Caco-2 (cell line): ENCODE results near the gene RUNX1. TPM values are rescaled to one million over a fixed set of nuclear protein-coding genes. Genes with fewer than 3 reads are reported as not detected.

ENCODE experiments used
- BruUV-seq: library from RNA; stranded (reverse); fragments of 400-500 nt; replicated peaks from 2 replicates; lab custom pipeline; 2021; lab: Mats Ljungman, UMichigan
- CTCF ChIA-PET: fragments of 300-600 bp; sonication (Branson Sonifier 250); formaldehyde crosslinking; loops from one replicate; lab custom pipeline; 2022; ENCODE audit warnings: antibody characterized with exemption; lab: Charles Lee
- POLR2A ChIA-PET: fragments of 300-600 bp; sonication (Branson Sonifier 250); formaldehyde crosslinking; loops from one replicate; lab custom pipeline; 2022; ENCODE audit warnings: antibody characterized with exemption; lab: Charles Lee
- DNase-seq, 2 experiments: peaks; one replicate each; pipeline versions ENCODE4 v3.0.0 to v3.0.0-alpha.2; 2020 to 2022
- H3K27me3 ChIP-seq: replicated peaks from 2 replicates; pipeline ENCODE4 v1.6.0; 2011; ENCODE audit warnings: low read length; ENCODE audit not compliant: control insufficient read depth, insufficient read depth
- H3K36me3 ChIP-seq: 2 replicates; pipeline ENCODE4 v1.5.1; 2011; ENCODE audit warnings: low read length; ENCODE audit not compliant: control insufficient read depth, insufficient read depth
- H3K4me1 ChIP-seq: fragments of 250-450 bp; sonication (Bioruptor Pico); 2 replicates; pipeline ENCODE4 v1.5.1; 2020; ENCODE audit warnings: mild to moderate bottlenecking
- H3K4me3 ChIP-seq: 2 replicates; pipeline ENCODE4 v1.5.1; 2011; ENCODE audit warnings: low read depth, mild to moderate bottlenecking, control low read depth, low read length
- H3K9me3 ChIP-seq: fragments of 250-450 bp; sonication (Bioruptor Pico); 2 replicates; pipeline ENCODE4 v1.5.1; 2020; ENCODE audit warnings: mild to moderate bottlenecking, moderate library complexity
- H3K27ac Mint-ChIP-seq: one replicate; pipeline ENCODE4 v1.8.0; 2022; ENCODE audit warnings: mixed read lengths; ENCODE audit not compliant: unreplicated experiment
- H3K27me3 Mint-ChIP-seq: one replicate; pipeline ENCODE4 v1.8.0; 2022; ENCODE audit warnings: mixed read lengths; ENCODE audit not compliant: insufficient read depth, unreplicated experiment
- H3K36me3 Mint-ChIP-seq: one replicate; pipeline ENCODE4 v1.8.0; 2022; ENCODE audit warnings: mild to moderate bottlenecking, mixed read lengths; ENCODE audit not compliant: insufficient read depth, unreplicated experiment
- H3K4me1 Mint-ChIP-seq: one replicate; pipeline ENCODE4 v1.8.0; 2022; ENCODE audit warnings: low read depth, mixed read lengths; ENCODE audit not compliant: unreplicated experiment
- H3K4me3 Mint-ChIP-seq: one replicate; pipeline ENCODE4 v1.8.0; 2022; ENCODE audit warnings: mild to moderate bottlenecking, moderate library complexity, mixed read lengths; ENCODE audit not compliant: unreplicated experiment
- H3K9me3 Mint-ChIP-seq: one replicate; pipeline ENCODE4 v1.8.0; 2022; ENCODE audit warnings: mixed read lengths; ENCODE audit not compliant: unreplicated experiment
- CTCF ChIP-seq, 2 experiments: fragments of 200-600 bp in 1 of 2; IDR thresholded peaks; 1 replicate in 1 of 2; 2 replicates in 1 of 2; pipeline versions ENCODE4 v1.5.1 to v1.8.0; 2011 to 2022; ENCODE audit warnings: antibody characterized with exemption in 1 of 2, control low read depth in 1 of 2, inconsistent platforms in 1 of 2, low read depth in 1 of 2, low read length in 1 of 2, mild to moderate bottlenecking in 1 of 2, moderate library complexity in 1 of 2; ENCODE audit not compliant: insufficient read depth in 1 of 2, severe bottlenecking in 1 of 2, unreplicated experiment in 1 of 2
- intact Hi-C: fragments of 100-400 bp; cut with micrococcal nuclease; formaldehyde crosslinking; loops from one replicate; pipeline ENCODE4 v1.10.0; 2022; ENCODE audit not compliant: unreplicated experiment
- total RNA-seq: library from RNA; stranded (reverse); gene quantifications from 2 replicates; pipeline ENCODE4 v1.2.3, GENCODE V29; 2022

RUNX1 gene
- total RNA-seq, 1 experiment from 2014 or later = 11.7 TPM

DNA sequence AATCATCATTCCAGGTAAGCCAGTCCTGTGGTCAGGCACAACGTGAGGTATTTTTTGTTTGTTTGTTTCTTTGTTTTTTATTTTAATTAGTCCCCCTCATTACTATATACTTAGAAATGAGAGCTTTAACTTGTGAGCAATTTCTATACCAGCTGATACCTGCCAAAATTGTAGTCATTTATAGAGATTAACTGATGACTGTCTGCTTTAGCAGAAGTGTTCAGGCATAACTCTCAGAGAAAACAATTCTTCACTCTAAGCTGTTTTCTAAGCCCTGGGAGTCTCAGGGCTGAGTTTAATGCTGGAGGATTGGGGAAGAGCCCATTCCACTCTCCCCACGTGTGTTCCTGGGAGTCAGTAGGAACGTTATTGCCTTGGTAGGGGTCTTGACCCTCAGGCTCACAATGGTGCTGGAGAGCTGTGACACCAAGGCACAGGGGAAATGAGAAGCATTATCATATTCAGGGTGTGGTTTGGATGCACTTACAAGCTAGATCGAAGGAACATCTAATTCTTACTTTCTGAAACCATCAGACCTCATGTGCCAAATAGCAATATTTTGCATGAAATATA is 212.1 kb downstream of the RUNX1 start:
- peaks cover 5% of the 10 kb centered on the region for H3K36me3 Mint-ChIP-seq
- no peaks in the 10 kb centered on the region for H3K36me3 ChIP-seq
- H3K4me3 Mint-ChIP-seq = no peak overlapping the region
- H3K4me1 Mint-ChIP-seq = no peaks in the 10 kb centered on the region
- ChIA-PET POLR2A (no interaction called here), CTCF (no interaction called here)
- no peaks in the 10 kb centered on the region for H3K9me3 ChIP-seq
- H3K27me3 ChIP-seq = no peaks in the 10 kb centered on the region
- BruUV-seq = no TSS peak
- H3K9me3 Mint-ChIP-seq = no peaks in the 10 kb centered on the region
- no peaks in the 10 kb centered on the region for H3K27me3 Mint-ChIP-seq
- H3K27ac Mint-ChIP-seq = no peak overlapping the region
- no peaks in the 10 kb centered on the region for H3K4me1 ChIP-seq
- TF ChIP-seq CTCF (IDR thresholded peaks at IDR 0.05; ENCODE audit: insufficient read depth in 1 of 2, low read depth in 1 of 2, low read length in 1 of 2, severe bottlenecking in 1 of 2, unreplicated experiment in 1 of 2) = no peak
- no peak overlapping the region for H3K4me3 ChIP-seq
- intact Hi-C loops = no loop called here
- DNase-seq = no peak

DNA sequence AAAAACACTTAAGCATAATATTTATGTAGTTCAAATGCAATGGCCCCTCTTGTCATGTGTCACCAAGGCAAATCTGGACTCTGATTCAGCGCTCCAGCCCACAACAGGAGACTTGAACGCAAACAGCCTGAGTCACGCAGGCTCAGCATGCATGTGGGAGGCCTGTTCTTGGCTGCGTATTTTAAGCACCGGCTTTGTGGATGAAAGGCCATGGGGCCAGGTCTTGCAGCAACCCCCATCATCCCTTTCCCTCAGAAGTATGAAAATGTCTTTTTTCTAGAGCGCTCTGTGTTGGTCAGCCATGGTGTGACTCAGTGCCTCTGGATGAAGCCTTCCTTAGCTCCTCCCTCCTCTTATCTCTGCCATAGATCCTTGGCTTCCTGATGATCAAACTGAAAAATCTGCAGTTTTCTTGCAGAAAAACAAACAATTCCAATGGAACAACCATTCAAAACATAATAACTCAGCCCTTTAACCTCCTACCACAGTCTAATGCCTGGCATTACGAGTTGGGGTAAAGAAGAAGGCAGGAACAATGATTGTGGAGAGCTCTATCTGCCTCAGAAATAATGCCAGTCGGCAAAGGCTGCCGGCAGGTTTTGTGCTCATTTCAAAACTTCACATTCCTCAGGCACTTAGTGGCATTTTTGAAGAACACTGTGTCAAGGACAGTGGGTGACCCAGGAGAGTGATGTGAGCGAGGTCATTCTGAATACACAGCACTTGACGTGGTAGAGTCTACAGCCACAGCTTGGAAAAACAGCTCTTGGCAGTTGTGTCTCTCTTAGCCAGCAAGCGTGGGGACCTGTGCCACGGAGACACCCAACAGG is 212.8 kb downstream of the RUNX1 start:
- H3K9me3 ChIP-seq = no peaks in the 10 kb centered on the region
- no peak overlapping the region for H3K4me3 ChIP-seq
- POLR2A ChIA-PET = no interaction called here
- Mint-ChIP-seq H3K4me1 (no peaks in the 10 kb centered on the region), H3K27me3 (no peaks in the 10 kb centered on the region), H3K9me3 (no peaks in the 10 kb centered on the region), H3K4me3 (no peak overlapping the region), H3K36me3 (peaks cover 5% of the 10 kb centered on the region), H3K27ac (no peak overlapping the region)
- no peaks in the 10 kb centered on the region for H3K27me3 ChIP-seq
- CTCF ChIA-PET = no interaction called here
- intact Hi-C loops = no loop called here
- H3K4me1 ChIP-seq = no peaks in the 10 kb centered on the region
- no peak for TF ChIP-seq CTCF (IDR thresholded peaks at IDR 0.05; ENCODE audit: insufficient read depth in 1 of 2, low read depth in 1 of 2, low read length in 1 of 2, severe bottlenecking in 1 of 2, unreplicated experiment in 1 of 2)
- no peak for DNase-seq
- BruUV-seq = no TSS peak
- H3K36me3 ChIP-seq = no peaks in the 10 kb centered on the region

DNA sequence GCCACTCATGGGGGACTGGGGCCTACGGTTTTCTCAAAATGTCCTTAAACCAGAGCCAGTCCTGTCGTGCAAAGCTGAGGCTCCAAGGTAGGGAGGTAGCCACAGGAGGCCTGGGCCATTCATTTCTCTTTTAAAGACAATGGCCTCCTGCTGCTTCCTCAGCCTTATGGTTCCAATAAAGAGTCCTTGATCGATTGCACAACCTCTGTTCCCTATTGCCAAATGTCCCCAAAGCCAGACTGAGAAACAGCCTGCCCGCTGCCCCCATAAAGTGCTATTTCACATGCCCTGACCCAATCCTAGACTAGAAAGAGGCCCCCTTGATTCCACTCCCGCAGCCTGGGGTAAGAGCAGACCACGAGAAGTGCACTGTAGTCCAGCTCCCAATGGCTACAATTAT is 213.6 kb downstream of the RUNX1 start:
- Mint-ChIP-seq H3K27me3 (no peaks in the 10 kb centered on the region), H3K4me1 (no peaks in the 10 kb centered on the region), H3K36me3 (peaks cover 2% of the 10 kb centered on the region), H3K9me3 (no peaks in the 10 kb centered on the region), H3K27ac (no peak overlapping the region), H3K4me3 (no peak overlapping the region)
- TF ChIP-seq CTCF (IDR thresholded peaks at IDR 0.05; ENCODE audit: insufficient read depth in 1 of 2, low read depth in 1 of 2, low read length in 1 of 2, severe bottlenecking in 1 of 2, unreplicated experiment in 1 of 2) = no peak
- Histone ChIP-seq H3K36me3 (no peaks in the 10 kb centered on the region), H3K27me3 (no peaks in the 10 kb centered on the region), H3K4me1 (no peaks in the 10 kb centered on the region), H3K9me3 (no peaks in the 10 kb centered on the region), H3K4me3 (no peak overlapping the region)
- POLR2A ChIA-PET = no interaction called here
- intact Hi-C loops = no loop called here
- CTCF ChIA-PET = no interaction called here
- DNase-seq = no peak
- BruUV-seq = no TSS peak
